Bronchial epithelial cell (primary cell): ENCODE measurements around the gene MAB21L3. TPM values are rescaled to one million over a fixed set of nuclear protein-coding genes. Genes with fewer than 3 reads are reported as not detected.

Experiments
- DNase-seq: peaks from one replicate; pipeline ENCODE4 v3.0.0-alpha.2; 2010; ENCODE audit warnings: low read depth
- FAIRE-seq: peaks from 2 replicates; lab custom pipeline; 2011; peaks lifted over from hg19 to GRCh38; lab: Jason Lieb, UNC
- H3K27me3 ChIP-seq: 2 replicates; pipeline ENCODE4 v1.5.1; 2011; ENCODE audit warnings: low read length; ENCODE audit not compliant: control insufficient read depth, insufficient read depth
- H3K36me3 ChIP-seq: 2 replicates; pipeline ENCODE4 v1.5.1; 2011; ENCODE audit warnings: low read length; ENCODE audit not compliant: control insufficient read depth, insufficient read depth
- H3K4me3 ChIP-seq: 2 replicates; pipeline ENCODE4 v1.5.1; 2011; ENCODE audit warnings: mild to moderate bottlenecking, low read depth, low read length, control low read depth
- CTCF ChIP-seq: IDR thresholded peaks from 2 replicates; pipeline ENCODE4 v1.5.1; 2011; ENCODE audit warnings: mild to moderate bottlenecking, moderate library complexity, low read length, control low read depth, inconsistent platforms; ENCODE audit not compliant: insufficient read depth, severe bottlenecking
- total RNA-seq: library from RNA; depleted of rRNA; stranded (reverse); fragments of >200 nt; gene quantifications from 2 replicates; pipeline ENCODE4 v1.2.1, GENCODE V29; 2014

Gene MAB21L3
- total RNA-seq, 1 donor from 2014 or later = 0.53 TPM

GRCh38 chr1:116075575-116075974, 35.6 kb upstream of the MAB21L3 start:
- FAIRE-seq (no peak), DNase-seq (no peak)
- peaks cover 4% of the 10 kb centered on the region for H3K36me3 ChIP-seq
- H3K27me3 ChIP-seq = no peaks in the 10 kb centered on the region
- no peak for TF ChIP-seq CTCF
- H3K4me3 ChIP-seq = no peak overlapping the region

- H3K36me3 ChIP-seq = peaks cover 2% of the 10 kb centered on the region
- no peak for FAIRE-seq
These were observed 35.2 kb upstream of the MAB21L3 start for GRCh38 chr1:116075990-116076389.

GRCh38 chr1:116076831-116077230, 34.4 kb upstream of the MAB21L3 start:
- H3K4me3 ChIP-seq = no peak overlapping the region
- FAIRE-seq (no peak), DNase-seq (peak; percentile 52)
- H3K27me3 ChIP-seq = no peaks in the 10 kb centered on the region
- no peak for TF ChIP-seq CTCF
- peaks cover 2% of the 10 kb centered on the region for H3K36me3 ChIP-seq

More at GRCh38 chr1:116075990-116076389, 35.2 kb upstream of the MAB21L3 start:
- peak; percentile 16 for DNase-seq
- H3K4me3 ChIP-seq = no peak overlapping the region
- no peak for TF ChIP-seq CTCF
- H3K27me3 ChIP-seq = no peaks in the 10 kb centered on the region

GRCh38 chr1:116078699-116079223, 32.4 kb upstream of the MAB21L3 start:
- no peaks in the 10 kb centered on the region for H3K36me3 ChIP-seq
- no peak overlapping the region for H3K4me3 ChIP-seq
- no peaks in the 10 kb centered on the region for H3K27me3 ChIP-seq
- FAIRE-seq (no peak), DNase-seq (no peak)
- TF ChIP-seq CTCF = no peak

GRCh38 chr1:116087628-116088027, 23.6 kb upstream of the MAB21L3 start:
- no peak for FAIRE-seq
- Histone ChIP-seq H3K4me3 (no peak overlapping the region), H3K36me3 (no peaks in the 10 kb centered on the region), H3K27me3 (no peaks in the 10 kb centered on the region)
- no peak for TF ChIP-seq CTCF
- no peak for DNase-seq

GRCh38 chr1:116089870-116090269, 21.3 kb upstream of the MAB21L3 start:
- no peaks in the 10 kb centered on the region for H3K36me3 ChIP-seq
- DNase-seq (no peak), FAIRE-seq (no peak)
- H3K27me3 ChIP-seq = no peaks in the 10 kb centered on the region
- TF ChIP-seq CTCF = no peak
- no peak overlapping the region for H3K4me3 ChIP-seq
